G401.6 (cell line): Measurements from ENCODE around the gene ZNF628.

ENCODE experiments used
- FAIRE-seq: peaks from 2 replicates; lab custom pipeline; 2012; peaks lifted over from hg19 to GRCh38; lab: Jason Lieb, UNC

Gene ZNF628

GRCh38 chr19:55451163-55451964 lies 25.1 kb upstream of the ZNF628 start:
- FAIRE-seq: no peak

GRCh38 chr19:55451965-55452748 lies 24.3 kb upstream of the ZNF628 start:
- FAIRE-seq: no peak

- peak; percentile 83 for FAIRE-seq
Observed at GRCh38 chr19:55452749-55453346, 23.6 kb upstream of the ZNF628 start.

GRCh38 chr19:55453511-55454260 lies 22.7 kb upstream of the ZNF628 start:
- no peak for FAIRE-seq

- FAIRE-seq: no peak
Observed at GRCh38 chr19:55454787-55455243, 21.6 kb upstream of the ZNF628 start.

GRCh38 chr19:55455576-55456235 lies 20.7 kb upstream of the ZNF628 start:
- no peak for FAIRE-seq

- no peak for FAIRE-seq
Observed at GRCh38 chr19:55456347-55456746, 20.1 kb upstream of the ZNF628 start.

GRCh38 chr19:55457683-55458457 lies 18.5 kb upstream of the ZNF628 start:
- FAIRE-seq: peak; percentile 6

GRCh38 chr19:55459551-55459949 lies 16.9 kb upstream of the ZNF628 start:
- no peak for FAIRE-seq

- FAIRE-seq: no peak
Observed at GRCh38 chr19:55459950-55460657, 16.3 kb upstream of the ZNF628 start.

- peak; percentile 96 for FAIRE-seq
Observed at GRCh38 chr19:55460670-55461258, 15.7 kb upstream of the ZNF628 start.

GRCh38 chr19:55461259-55461973 lies 15.0 kb upstream of the ZNF628 start, which contains the start of gene ISOC2:
ISOC2 (minus strand) TSS chr19:55461642; CDS start chr19:55456486, 5,156 bp downstream.
- peak; percentile 100 for FAIRE-seq

GRCh38 chr19:55461974-55462626 lies 14.3 kb upstream of the ZNF628 start:
- FAIRE-seq: no peak

GRCh38 chr19:55462722-55463121 lies 13.7 kb upstream of the ZNF628 start:
- FAIRE-seq: no peak

- no peak for FAIRE-seq
Observed at GRCh38 chr19:55463583-55464031, 12.8 kb upstream of the ZNF628 start.

- FAIRE-seq: no peak
Observed at GRCh38 chr19:55464039-55464661, 12.3 kb upstream of the ZNF628 start.

GRCh38 chr19:55464662-55465054 lies 11.8 kb upstream of the ZNF628 start, which contains the start of gene C19orf85:
C19orf85 (minus strand) TSS chr19:55464751; CDS start chr19:55464554, 197 bp downstream.
- no peak for FAIRE-seq
